Esophagus mucosa (tissue), 1 donor: ENCODE measurements around the gene PTMA. TPM values are rescaled to one million over a fixed set of nuclear protein-coding genes. Genes with fewer than 3 reads are reported as not detected.
"Not testable (repeated sequence)": the region's sequence is repeated elsewhere in the genome, so short reads cannot be mapped to it uniquely, and the experiment has no call there.

Source experiments
- ATAC-seq: fragments of 200-7000 bp; cut with Tn5 transposase; one replicate; pipeline ENCODE4 v1.9.1; 2020
- total RNA-seq: library from RNA; stranded (reverse); gene quantifications from one replicate; pipeline ENCODE4 v1.2.4, GENCODE V29; 2023
- donor health status: DM: yes; HTN: yes; CAD: no.

PTMA gene
- total RNA-seq, 1 donor from 2014 or later = 924 TPM

DNA sequence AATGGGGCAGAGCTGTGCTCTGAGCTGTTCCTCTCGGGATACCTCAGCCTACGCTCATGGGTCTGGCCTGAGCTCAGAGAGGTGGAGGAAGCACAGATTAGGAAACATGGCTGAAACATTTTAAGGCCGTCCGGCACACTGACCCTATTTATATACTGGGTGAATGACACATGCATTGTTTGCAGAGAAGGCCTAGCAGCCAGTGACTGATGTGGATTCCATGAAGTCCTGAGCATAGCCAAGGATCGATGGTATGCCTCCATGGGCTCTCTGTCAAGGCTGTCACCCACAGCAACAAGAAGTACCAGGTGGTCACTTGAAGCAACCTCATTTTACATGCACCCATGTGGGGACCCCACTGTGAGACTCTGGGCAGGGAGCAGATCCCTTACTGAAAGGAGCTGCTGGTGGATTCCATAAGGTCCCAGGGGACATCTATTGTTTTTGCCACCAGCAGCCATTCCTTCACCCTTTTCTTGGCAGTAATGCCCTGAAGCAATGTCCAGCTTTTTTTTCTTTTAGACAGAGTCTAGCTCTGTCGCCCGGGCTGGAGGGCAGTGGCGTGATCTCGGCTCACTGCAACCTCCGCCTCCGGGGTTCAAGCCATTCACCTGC lies 8.4 kb downstream of the PTMA start:
- ATAC-seq = no peak

DNA sequence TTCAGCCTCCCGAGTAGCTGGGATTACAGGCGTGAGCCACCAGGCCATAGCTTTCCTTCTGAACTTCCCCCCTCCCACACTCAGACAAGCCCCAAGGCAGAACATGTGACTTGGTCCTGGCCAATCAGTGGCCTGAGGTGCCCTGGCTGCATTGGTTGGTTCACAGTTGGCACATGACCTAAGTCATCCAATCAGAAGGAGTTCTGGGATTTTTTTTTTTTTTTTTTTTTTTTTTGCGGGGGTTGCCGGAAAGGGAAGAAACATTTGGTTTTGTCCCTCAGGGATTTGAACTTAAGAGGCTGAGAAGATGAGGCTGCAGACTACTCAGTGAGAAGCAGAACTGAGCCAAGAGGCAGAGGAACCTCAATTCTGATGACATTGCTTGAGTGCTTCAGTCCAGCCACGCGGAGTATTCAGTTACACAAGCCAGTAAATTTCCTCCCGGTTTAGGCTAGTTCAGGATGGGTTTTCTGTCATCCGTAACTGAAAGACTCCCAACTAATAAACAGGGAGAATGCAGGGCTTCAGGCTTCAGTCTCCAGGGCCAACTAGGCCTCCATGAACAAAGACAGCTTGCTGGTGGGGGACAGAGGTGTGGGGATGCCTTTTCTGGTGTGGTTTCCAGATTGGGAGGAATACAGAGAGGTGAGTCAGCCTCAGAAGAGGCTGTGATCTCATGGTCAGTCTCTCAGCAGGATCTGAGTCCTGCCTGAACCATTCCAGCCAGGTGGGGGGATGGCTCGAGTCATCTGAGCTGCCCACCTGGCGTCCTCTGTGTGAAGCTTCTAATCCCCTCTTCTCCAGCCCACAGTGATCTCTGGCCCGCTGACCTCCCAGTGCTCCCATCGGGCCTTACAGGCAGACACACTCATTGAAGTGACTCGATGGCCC lies 9.2 kb downstream of the PTMA start:
- ATAC-seq = no peak

DNA sequence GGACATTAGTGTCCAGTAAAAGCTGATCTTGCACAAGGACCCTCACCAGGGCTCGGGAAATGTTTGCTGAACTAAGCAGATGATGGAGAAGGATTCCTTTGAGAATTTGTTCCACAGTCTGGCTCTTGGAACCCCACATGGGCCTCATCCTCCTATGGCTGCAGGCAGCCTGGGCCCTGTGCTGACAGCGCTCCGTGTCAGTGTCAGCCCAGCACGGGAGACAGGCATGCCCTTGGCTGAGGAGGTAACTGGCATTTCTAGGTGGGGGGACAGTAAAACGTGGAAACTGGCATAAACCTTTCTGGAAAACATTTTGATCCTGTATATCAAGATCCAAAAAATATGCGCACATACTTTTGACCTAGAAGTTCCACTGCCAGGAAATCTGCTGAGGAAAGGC lies 10.5 kb downstream of the PTMA start:
- ATAC-seq = no peak

DNA sequence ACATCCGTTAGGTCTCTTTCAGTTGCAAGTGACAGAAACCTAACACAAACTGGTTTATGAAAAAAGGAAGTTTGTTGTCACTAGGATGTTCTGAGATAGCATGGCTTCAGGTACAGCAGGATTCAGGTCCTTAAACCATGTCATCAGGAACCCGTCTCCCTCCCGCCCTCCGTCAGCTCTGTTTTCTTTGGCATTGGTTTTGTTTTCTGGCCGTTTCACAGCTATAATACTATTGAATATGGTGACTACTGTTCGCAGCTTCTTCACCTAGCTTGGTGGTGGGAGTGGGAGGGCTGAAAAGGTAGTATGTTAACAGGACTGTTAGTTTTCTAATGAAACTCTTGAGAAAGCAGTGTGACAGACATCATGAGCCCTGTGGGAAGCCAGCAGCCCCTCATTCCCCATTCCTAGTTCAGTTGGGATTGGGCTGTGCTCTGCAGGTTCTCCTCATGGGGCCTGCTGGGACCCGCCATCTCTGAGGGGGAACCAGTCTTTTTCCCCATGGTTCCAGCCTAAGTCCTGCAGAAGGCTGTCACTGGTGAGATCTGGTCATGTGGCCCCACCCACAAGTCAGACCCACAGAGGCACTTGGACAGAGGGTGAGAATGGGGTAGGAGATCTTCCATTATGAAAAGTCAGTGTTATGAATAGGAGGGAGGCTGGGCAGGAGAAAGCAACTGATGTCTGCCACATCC lies 12.1 kb downstream of the PTMA start:
- no peak for ATAC-seq

DNA sequence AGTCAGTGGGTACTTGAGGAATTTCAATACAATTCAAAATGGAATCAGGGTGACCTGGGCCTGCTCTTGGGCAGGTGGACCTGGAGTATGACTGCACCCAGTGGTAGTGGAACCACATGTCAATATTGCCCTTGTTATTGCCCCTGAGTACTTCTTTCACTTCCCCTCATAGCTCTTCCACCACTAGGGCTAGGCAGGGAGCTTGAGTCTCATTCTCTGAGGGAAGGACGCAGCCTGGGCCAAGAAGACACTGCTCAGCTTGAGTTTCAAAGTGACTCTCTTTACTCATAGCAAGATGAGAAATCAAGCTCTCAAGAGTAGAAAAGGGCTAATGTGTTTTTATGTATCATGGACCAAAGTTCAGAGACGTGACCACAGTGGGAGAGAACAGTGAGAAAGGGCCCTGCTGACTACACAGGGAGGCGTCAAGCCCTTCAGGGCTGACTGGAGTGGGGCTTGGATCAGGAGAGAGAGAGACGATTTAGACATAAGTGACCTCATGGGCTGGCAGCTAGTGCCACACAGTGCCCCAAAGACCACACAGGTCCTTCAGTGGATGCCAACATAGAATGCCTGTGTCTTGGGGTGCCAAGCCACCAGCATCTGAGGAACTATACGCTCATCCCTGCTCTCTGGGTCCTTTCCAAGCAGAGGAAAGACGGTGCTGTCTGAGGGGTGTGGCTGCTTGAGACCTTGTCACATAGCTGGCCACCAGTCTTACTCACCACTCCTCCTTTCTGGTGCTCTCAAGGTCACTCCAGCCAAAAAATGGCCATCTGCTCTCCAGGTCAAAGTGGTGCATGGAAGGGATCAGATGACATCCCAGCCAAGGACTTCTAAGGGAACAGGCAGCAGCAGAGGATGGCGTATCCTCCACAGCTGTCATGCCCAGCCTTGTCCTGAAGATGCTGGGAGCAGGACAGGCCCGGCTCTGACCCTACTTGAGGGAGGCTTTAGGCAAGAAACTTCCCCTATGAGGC lies 13.0 kb downstream of the PTMA start:
- ATAC-seq = no peak

DNA sequence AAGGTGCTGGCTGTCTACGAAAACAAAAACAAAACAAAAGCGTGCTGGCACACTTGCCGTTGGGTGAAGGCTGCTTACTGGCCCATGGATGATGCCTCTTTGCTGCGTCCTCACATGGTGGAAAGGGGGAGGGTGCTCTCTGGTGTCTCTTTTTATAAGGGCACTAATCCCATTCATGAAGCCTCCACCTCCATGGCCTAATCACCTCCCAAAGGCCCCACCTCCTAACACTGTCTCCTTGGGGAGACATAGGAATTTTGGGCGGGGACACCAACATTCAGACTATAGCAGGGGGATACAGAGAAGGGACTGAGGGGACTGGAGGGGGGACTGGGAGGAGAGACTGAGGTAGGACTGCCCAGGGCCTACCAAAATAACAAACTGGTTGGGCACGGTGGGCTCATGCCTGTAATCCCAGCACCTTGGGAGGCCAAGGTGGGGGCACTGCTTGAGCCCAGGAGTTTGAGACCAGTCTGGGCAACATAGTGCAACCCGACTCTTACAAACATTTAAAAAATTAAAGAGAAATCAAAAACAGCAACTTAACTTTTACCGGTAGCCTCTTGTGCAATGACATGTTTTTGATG lies 14.5 kb downstream of the PTMA start:
- no peak for ATAC-seq

DNA sequence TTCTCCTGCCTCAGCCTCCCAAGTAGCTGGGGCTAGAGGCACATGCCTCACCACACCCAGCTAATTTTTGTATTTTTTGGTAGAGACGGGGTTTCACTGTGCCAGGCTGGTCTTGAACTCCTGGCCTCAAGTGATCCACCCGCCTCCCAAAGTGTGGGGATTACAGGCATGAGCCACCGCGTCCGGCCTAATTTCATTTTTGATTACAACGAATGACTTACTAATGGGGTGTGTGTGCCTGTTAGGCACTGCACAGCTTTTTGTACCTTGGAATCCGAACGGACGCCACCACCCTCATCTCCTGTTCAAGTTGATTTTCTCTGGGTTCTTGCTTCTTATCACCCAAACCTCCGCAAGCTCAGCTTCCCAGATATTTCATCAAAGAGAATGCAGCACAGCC lies 17.2 kb downstream of the PTMA start:
- no peak for ATAC-seq

DNA sequence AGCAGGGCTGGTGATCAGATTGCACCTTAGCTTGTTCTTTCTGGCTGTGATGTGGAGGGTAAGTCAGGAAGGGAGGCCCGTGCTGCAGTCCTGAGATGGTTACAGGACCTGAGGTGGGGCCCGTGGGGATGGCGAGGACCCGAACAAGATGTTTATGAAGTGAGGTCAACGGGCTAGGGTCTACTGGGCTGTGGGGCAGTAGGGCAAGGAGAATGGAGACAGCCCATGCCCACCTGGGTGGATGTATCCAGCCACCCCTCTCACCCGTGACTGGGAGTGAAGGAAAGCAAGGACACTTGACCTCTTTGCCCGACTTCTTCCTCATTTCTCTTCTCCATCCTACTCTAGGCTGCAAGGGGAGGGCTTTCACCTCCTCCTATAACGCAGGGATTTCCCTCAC lies 18.0 kb downstream of the PTMA start:
- no peak for ATAC-seq

DNA sequence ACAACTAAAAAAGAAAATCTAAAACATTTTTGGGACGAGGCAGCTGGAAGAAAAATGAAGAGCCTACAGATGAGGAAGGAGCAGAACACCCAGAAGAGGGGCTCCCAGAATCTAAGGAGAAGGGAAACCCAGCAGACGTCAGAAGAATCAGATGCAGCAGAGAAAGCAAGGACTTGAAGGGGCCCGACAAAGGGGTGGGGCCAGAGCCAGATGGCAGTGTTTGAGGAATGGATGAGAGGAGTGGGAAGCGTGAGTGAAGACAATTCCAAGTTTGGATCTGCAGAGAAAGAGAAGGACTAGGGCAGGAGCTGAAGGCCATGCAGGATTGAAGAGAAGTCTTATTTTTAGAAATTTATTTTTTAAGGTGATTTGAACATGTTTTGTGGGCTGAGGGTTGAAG lies 19.3 kb downstream of the PTMA start:
- no peak for ATAC-seq

DNA sequence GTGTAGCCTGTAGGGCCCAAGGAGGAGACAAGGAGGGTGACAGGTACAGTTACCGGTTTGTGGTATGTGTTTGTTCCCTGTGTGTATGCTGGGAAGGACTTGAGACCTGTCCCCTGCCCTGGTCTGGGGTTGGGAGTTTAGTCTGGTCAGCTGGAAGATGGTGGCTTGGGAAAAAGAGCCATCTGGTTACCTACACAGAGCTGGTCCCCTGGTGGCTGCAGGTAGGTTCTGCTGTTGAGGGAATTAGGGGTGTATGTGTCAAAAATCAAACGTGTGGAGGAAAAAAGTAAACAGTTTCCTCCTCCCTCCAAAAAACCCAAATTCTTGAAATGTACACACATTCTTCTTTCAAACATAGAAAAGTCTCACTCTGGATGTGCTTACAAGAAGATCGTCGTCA lies 24.3 kb downstream of the PTMA start:
- no peak for ATAC-seq

DNA sequence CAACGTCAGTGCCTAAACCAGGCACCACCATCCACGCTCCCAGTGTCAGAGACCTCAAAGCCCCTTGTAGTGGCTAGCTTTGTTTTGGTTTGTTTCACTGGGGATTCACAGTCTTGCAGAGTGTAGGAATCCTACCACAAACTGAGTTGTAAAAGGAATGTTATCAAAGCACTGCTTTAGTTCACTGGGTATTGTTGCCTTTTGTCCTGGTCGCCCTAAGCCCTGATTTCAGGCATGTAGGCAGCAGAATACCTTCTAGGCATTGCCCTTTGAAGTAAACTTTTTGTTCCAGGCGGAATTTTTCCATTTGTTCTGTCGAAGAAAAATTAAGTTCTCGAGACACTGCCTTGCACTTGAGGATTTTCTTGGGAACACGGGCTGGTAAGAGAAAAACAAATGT lies 29.4 kb downstream of the PTMA start:
- no peak for ATAC-seq

DNA sequence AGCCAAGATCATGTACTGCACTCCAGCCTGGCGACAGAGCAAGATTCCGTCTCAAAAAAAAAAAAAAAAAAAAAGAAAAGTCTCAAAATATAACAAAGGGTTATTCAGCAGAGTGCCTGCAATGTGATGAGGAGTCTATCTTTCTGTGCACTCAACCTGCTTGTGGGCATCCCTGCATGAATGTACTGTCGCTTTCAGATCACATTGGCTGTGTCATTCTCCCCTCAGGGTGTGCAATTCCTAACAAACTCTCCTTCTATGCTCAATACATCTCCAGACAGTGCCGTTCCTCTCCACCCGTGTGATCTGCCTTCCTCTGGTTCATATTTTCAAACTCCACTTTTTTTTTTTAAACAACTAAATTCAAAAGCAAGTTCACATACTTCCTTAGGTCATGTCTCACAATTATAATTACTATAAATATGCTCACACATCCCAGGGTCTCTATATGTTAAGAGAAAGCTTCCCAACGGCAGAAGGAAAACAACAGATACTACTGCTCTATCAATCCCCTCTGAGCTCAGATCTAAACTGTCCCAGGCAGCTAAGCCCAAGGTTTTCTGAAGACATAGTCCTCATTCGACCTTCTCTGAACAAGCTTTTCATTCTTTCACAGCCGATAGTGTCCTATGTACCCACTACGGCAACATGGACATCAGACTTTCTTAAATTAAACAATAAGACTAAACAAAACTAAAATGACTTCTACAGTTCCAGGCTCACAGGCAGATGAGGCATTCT lies 35.2 kb downstream of the PTMA start:
- no peak for ATAC-seq

DNA sequence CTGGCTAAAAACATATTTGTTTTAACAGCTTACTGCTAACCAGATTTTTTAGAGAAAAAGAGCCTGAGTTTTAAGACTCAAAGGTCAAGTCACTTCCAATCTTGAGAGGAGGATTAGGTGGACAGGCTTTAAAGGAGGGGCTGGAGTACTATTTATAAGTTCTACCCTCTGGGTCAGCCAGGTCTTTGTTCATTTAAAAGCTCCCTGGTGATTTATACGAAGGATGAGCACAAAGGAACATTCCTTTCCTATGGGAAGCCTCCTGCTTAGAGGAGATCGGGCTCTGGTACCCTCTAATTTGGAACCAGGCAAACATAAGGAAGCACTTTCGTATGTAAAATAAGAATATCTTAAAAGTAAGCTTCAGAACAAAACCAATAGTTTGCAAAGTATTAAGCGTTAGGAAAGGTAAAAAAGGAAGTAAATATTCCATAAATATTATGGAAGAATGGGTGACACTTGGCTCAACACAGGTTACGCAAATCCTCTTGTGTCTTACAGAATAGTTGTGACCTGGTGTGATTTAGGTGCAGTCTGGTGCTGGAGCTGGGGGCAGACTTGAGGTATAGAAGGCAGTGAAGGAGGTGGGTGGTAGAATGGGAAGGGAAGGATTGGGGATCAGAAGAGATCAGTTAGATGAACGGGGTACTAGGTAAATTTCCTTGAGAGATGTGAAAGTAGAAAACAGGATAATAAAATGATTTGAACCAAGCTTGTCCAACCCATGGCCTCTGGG lies 37.1 kb downstream of the PTMA start:
- no peak for ATAC-seq

DNA sequence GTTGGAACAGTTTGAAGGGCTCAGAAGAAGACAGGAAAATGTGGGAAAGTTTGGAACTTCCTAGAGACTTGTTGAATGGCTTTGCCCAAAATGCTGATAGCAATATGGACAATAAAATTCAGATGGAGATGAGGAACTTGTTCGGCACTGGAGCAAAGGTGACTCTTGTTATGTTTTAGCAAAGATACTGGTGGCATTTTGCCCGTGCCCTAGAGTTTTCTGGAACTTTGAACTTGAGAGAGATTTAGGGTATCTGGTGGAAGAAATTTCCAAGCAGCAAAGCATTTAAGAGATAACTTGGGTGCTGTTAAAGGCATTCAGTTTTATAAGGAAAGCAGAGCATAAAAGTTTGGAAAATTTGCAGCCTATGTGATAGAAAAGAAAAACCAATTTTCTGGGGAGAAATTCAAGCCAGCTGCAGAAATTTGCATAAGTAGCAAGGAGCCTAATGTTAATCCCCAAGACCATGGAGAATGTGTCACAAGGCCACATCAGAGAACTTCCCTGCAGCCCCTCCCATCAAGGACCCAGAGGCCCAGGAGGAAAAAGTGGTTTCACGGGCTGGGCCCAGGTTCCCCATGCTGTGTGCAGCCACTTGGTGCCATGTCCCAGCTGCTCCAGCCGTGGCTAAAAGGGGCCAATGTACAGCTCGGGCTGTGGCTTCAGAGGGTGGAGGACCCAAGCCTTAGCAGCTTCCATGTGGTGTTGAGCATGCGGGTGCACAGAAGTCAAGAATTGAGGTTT lies 40.0 kb downstream of the PTMA start:
- not testable (repeated sequence) for ATAC-seq

DNA sequence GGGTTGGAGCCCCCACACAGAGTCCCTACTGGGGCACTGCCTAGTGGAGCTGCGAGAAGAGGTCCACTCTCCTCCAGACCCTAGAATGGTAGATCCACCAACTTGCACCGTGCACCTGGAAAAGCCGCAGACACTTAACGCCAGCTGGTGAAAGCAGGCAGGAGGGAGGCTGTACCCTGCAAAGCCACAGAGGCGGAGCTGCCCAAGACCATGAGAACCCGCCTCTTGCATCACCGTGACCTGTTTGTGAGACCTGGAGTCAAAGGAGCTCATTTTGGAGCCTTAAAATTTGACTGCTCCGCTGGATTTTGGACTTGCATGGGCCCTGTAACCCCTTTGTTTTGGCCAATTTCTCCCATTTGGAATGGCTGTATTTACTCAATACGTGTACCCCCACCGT lies 40.7 kb downstream of the PTMA start:
- ATAC-seq = not testable (repeated sequence)

DNA sequence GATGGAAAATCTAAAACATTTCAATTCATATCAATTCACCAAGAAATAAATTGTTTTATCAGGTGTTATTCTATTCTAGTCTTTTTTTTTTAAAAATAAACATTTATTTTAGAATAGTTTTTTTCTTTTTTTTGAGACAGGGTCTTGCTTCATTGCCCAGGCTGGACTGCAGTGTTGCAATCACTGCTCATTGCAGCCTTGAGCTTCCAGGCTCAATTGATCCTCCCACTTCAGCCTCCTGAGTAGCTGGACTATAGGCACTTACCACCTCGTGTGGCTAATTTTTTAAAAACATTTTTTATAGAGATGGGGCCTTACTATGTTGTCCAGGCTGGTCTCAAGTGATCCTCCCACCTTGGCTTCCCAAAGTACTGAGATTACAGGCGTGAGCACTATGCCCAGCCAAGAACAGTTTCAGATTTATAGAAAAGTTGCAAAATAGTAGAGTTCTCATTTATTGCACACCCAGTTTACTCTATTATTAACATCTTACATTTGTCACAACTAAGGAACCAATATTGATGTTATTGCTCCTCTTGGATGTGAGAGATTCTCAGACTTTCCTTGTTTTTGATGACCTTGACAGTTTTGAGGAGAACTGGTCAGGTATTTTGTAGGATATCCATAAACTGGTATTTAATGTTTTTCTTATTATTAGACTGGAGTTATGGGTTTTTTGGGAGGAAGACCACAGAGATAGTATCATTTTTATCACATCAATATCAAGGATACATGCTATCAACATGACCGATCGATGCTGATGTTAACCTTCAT lies 42.9 kb downstream of the PTMA start:
- ATAC-seq = no peak

DNA sequence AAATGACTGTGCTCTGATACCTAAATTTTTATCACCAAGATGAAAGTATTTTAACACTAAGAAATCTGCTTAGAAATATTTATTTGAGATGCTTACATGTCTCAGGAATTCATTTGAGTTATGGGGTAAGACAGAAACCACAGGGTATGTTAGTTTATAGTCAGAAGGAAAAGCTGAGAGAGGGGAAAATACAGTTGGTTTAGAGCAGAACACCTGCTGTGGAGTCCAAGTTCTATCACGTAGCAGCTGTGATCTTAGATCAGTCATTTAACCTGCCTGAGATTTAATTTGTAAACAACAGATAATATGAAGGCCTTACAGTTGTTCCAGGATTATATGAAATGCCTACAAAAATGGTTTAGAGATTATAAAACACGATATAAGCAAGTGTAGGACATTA lies 43.7 kb downstream of the PTMA start:
- no peak for ATAC-seq

DNA sequence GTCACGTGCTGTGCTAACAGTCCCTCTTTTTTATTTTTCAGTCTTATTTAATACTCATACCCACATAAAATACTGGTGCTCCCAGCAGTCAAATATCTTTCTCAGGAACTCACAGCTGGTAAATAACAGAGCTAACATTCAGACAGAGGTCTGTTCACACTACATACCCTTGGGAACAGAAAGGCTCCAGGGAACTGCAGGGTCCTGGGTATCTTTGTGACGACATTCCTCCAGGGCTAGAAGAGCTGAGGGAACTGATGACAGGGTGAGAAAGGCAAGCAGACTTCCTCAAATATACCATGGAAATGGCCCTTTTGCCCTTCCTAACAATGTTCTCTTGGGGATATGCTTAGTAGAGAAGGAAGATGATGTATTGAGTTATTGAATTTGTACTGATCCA lies 53.4 kb downstream of the PTMA start:
- no peak for ATAC-seq
